ENCODE data around the gene PHACTR4. TPM values are rescaled to one million over a fixed set of nuclear protein-coding genes. Genes with fewer than 3 reads are reported as not detected.
A peak's percentile ranks its signal among the peaks of the same experiment; 100 is the strongest.
"Not testable (repeated sequence)": the region's sequence is repeated elsewhere in the genome, so short reads cannot be mapped to it uniquely, and the experiment has no call there.

PHACTR4 gene
- 10 to 100 TPM; 14.2 to 18.8 TPM for total RNA-seq
- 10 to 100 TPM; 39.5 to 40.2 TPM for polyA plus RNA-seq (ENCODE audit: insufficient read length in 2 of 2)
- long read RNA-seq, donor 1, partial matches to known transcripts = 10 of 14 reads
- long read RNA-seq, donor 1, other reads (novel, unspliced or antisense) = 0 of 14 reads
- long read RNA-seq, donor 2, partial matches to known transcripts = 0 of 1 reads
- long read RNA-seq, donor 2, other reads (novel, unspliced or antisense) = 0 of 1 reads
- long read RNA-seq, donor 3, partial matches to known transcripts = 0 of 2 reads
- long read RNA-seq, donor 3, other reads (novel, unspliced or antisense) = 0 of 2 reads
- long read RNA-seq, donor 4, partial matches to known transcripts = 0 of 3 reads
- long read RNA-seq, donor 4, other reads (novel, unspliced or antisense) = 0 of 3 reads

DNA sequence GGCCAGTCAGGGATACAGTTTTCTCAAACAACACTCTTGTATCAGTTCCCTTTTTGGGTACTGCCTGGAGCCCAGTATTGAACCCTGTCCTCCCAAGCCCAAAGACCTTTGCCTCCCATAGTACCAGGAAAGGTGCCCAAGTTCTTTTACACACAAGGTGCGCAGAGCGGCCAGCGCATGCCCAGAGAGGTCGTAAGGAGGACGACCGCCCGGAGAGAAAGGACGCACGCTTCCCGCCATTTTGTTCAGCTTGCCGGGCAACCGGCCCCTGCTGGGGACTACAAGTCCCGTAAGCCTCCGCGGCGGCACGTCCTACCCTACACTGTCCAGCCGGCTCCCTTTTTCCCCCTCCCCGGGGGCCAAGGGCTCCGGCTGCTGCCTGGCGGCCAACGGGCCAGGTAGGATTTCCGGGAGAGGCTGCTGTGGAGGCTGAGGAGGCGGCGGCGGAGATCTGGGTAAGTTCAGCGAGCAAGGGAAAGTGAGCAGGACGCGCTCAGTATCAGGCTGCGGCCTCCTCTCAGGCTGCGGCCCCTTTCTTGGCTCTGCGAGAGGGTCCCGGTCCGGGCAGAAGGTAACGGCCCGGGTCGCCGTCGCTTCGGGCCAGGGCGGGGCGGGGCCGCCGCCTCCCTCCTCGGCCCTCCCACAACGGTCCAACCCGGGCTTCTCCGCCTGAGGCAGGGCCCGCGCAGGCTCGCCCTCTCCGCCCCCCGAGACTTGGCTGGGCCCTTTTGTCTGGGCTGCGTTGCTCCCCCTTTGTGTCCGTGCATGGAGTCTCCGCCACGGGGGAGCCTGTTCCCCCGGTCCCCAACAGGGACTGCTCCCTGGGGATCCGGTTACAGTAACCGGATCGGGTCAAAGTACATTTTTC, at the start of gene PHACTR4:
TSS of gene PHACTR4 (plus strand) at position 370 of the 868 bp plus-strand sequence. CDS start 37,708 bp downstream, outside the sequence.
- peak within 1 kb of the TSS; percentile 95 for H3K4me3 ChIP-seq (ENCODE audit: low read depth, low read length)
- H3K4me1 ChIP-seq (ENCODE audit: control insufficient read depth, insufficient read depth, low read length) = peaks cover 17% of the 10 kb centered on the region
- DNase-seq (ENCODE audit: low read depth in 4 of 6, low spot score in 6 of 6) = peak; percentile 80 to 98 (median 84)
- no peaks in the 10 kb centered on the region for H3K27me3 ChIP-seq (ENCODE audit: control insufficient read depth, insufficient read depth, low read length)
- peak within 1 kb of the TSS; percentile 97 for H3K27ac ChIP-seq (ENCODE audit: low read depth, low read length)
- no peaks in the 10 kb centered on the region for H3K9me3 ChIP-seq (ENCODE audit: control insufficient read depth, insufficient read depth, low read length)
- 0% methylated on average over 55 of the region's 61 CpGs for WGBS (ENCODE audit: insufficient coverage)
- H3K36me3 ChIP-seq (ENCODE audit: control insufficient read depth, insufficient read depth, low read length) = no peaks in the 10 kb centered on the region

- Histone ChIP-seq H3K27me3 (ENCODE audit: control insufficient read depth, insufficient read depth, low read length) (no peaks in the 10 kb centered on the region), H3K9me3 (ENCODE audit: control insufficient read depth, insufficient read depth, low read length) (no peaks in the 10 kb centered on the region), H3K4me1 (ENCODE audit: control insufficient read depth, insufficient read depth, low read length) (no peaks in the 10 kb centered on the region), H3K27ac (ENCODE audit: low read depth, low read length) (no peak overlapping the region), H3K36me3 (ENCODE audit: control insufficient read depth, insufficient read depth, low read length) (no peaks in the 10 kb centered on the region), H3K4me3 (ENCODE audit: low read depth, low read length) (no peak overlapping the region)
- DNase-seq (ENCODE audit: low read depth in 4 of 6, low spot score in 6 of 6) = no peak
- WGBS (ENCODE audit: insufficient coverage) = no CpG with 5 or more reads among the region's 3 CpGs
These were observed 47.3 kb upstream of the PHACTR4 start for GRCh38 chr1:28322194-28322593.

GRCh38 chr1:28323720-28324119, 45.8 kb upstream of the PHACTR4 start:
- peaks cover 9% of the 10 kb centered on the region for H3K4me1 ChIP-seq (ENCODE audit: control insufficient read depth, insufficient read depth, low read length)
- H3K27me3 ChIP-seq (ENCODE audit: control insufficient read depth, insufficient read depth, low read length) = no peaks in the 10 kb centered on the region
- H3K4me3 ChIP-seq (ENCODE audit: low read depth, low read length) = no peak overlapping the region
- no peaks in the 10 kb centered on the region for H3K9me3 ChIP-seq (ENCODE audit: control insufficient read depth, insufficient read depth, low read length)
- no peak overlapping the region for H3K27ac ChIP-seq (ENCODE audit: low read depth, low read length)
- no peaks in the 10 kb centered on the region for H3K36me3 ChIP-seq (ENCODE audit: control insufficient read depth, insufficient read depth, low read length)
- no peak for DNase-seq (ENCODE audit: low read depth in 4 of 6, low spot score in 6 of 6)
- 61% methylated on average over 3 of the region's 3 CpGs for WGBS (ENCODE audit: insufficient coverage)

DNA sequence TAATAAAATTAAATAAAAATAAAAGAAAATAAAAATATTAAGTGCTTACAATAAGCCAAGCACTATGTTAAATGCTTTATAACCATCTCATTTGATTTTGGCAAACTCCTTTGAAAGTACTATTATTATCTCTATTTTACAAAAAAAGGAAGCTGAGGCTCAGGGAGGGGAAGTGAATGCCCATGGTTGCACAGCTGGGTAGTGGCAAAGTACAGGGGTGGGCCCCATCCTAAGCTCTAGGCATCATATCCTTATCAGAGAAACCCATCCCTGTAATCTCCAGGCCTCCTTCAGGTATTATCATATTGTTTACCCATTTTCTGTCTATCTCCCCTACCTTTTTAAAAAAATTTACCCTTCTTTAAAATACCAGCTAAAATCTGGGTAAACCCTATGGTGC, 43.0 kb upstream of the PHACTR4 start:
- no peak overlapping the region for H3K4me3 ChIP-seq (ENCODE audit: low read depth, low read length)
- no peak for DNase-seq (ENCODE audit: low read depth in 4 of 6, low spot score in 6 of 6)

DNA sequence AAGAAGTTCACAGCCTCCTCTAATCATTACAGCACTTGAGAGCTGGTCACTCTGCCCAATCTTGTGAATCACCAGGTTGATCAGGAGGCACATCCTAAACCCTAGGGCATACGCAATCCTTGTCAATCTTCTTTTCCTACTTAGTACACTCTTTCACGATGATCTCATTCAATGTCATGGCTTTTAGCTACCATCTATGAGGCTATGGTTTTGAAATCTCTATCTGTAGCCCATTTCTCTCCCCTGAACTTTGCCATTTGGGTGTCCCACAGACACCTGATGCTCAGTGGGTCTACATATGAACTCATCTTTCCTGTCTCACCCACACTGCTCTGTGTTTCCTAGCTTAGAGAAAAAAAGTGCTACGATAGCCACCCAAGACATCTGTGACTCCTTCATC, 42.6 kb upstream of the PHACTR4 start:
- Histone ChIP-seq H3K27ac (ENCODE audit: low read depth, low read length) (no peak overlapping the region), H3K27me3 (ENCODE audit: control insufficient read depth, insufficient read depth, low read length) (no peaks in the 10 kb centered on the region), H3K4me3 (ENCODE audit: low read depth, low read length) (no peak overlapping the region), H3K36me3 (ENCODE audit: control insufficient read depth, insufficient read depth, low read length) (peaks cover 12% of the 10 kb centered on the region), H3K4me1 (ENCODE audit: control insufficient read depth, insufficient read depth, low read length) (peaks cover 20% of the 10 kb centered on the region), H3K9me3 (ENCODE audit: control insufficient read depth, insufficient read depth, low read length) (no peaks in the 10 kb centered on the region)
- 95% methylated on average over 2 of the region's 3 CpGs for WGBS (ENCODE audit: insufficient coverage)
- no peak for DNase-seq (ENCODE audit: low read depth in 4 of 6, low spot score in 6 of 6)

More for the DNA sequence above, 43.0 kb upstream of the PHACTR4 start:
- Histone ChIP-seq H3K9me3 (ENCODE audit: control insufficient read depth, insufficient read depth, low read length) (no peaks in the 10 kb centered on the region), H3K27ac (ENCODE audit: low read depth, low read length) (no peak overlapping the region), H3K4me1 (ENCODE audit: control insufficient read depth, insufficient read depth, low read length) (peaks cover 20% of the 10 kb centered on the region), H3K27me3 (ENCODE audit: control insufficient read depth, insufficient read depth, low read length) (no peaks in the 10 kb centered on the region), H3K36me3 (ENCODE audit: control insufficient read depth, insufficient read depth, low read length) (peaks cover 7% of the 10 kb centered on the region)

DNA sequence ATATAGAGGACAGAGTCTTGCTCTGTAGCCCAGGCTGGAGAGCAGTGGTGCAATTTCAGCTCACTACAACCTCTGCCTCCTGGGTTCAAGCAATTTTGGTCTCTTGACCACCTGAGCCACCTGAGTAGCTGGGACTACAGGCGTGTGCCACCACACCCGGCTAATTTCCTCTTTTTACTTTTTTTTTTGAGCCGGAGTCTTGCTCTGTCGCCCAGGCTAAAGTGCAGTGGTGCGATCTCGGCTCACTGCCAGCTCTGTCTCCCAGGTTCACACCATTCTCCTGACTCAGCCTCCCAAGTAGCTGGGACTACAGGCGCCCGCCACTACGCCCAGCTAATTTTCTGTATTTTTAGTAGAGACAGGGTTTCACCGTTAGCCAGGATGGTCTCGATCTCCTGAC, 42.1 kb upstream of the PHACTR4 start:
- not testable (repeated sequence) for DNase-seq (ENCODE audit: low read depth in 4 of 6, low spot score in 6 of 6); H3K4me3 ChIP-seq (ENCODE audit: low read depth, low read length); H3K27ac ChIP-seq (ENCODE audit: low read depth, low read length); H3K27me3 ChIP-seq (ENCODE audit: control insufficient read depth, insufficient read depth, low read length); H3K9me3 ChIP-seq (ENCODE audit: control insufficient read depth, insufficient read depth, low read length)
- Histone ChIP-seq H3K36me3 (ENCODE audit: control insufficient read depth, insufficient read depth, low read length) (peaks cover 15% of the 10 kb centered on the region), H3K4me1 (ENCODE audit: control insufficient read depth, insufficient read depth, low read length) (peaks cover 20% of the 10 kb centered on the region)
- 92% methylated on average over 8 of the region's 11 CpGs for WGBS (ENCODE audit: insufficient coverage)

DNA sequence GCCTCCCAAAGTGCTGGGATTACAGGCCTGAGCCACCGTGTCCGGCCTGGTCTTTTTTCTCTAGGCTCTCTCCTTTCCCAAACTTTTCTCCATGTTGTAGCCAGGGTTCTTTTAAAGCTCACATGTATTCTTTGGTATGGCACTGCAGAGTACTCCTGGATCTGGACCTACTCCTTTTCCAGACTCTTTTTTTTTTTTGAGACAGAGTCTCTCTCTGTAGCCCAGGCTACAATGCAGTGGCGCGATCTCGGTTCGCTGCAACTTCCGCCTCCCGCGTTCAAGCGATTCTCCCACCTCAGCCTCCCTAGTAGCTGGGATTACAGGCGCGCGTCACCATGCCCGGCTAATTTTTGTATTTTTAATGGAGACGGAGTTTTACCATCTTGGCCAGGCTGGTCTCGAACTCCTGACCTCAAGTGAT, 41.3 kb upstream of the PHACTR4 start:
- Histone ChIP-seq H3K27me3 (ENCODE audit: control insufficient read depth, insufficient read depth, low read length) (no peaks in the 10 kb centered on the region), H3K27ac (ENCODE audit: low read depth, low read length) (peak overlapping the region; percentile 89), H3K36me3 (ENCODE audit: control insufficient read depth, insufficient read depth, low read length) (peaks cover 15% of the 10 kb centered on the region), H3K4me1 (ENCODE audit: control insufficient read depth, insufficient read depth, low read length) (peaks cover 20% of the 10 kb centered on the region), H3K9me3 (ENCODE audit: control insufficient read depth, insufficient read depth, low read length) (no peaks in the 10 kb centered on the region), H3K4me3 (ENCODE audit: low read depth, low read length) (peak overlapping the region; percentile 80)
- DNase-seq (ENCODE audit: low read depth in 4 of 6, low spot score in 6 of 6) = no peak
- 67% methylated on average over 1 of the region's 16 CpGs for WGBS (ENCODE audit: insufficient coverage)

GRCh38 chr1:28329395-28330153, 40.0 kb upstream of the PHACTR4 start:
- peak in 2 of 6 donors; percentile 8 to 23 for DNase-seq (ENCODE audit: low read depth in 4 of 6, low spot score in 6 of 6)
- H3K4me1 ChIP-seq (ENCODE audit: control insufficient read depth, insufficient read depth, low read length) = peaks cover 20% of the 10 kb centered on the region
- WGBS (ENCODE audit: insufficient coverage) = 43% methylated on average over 26 of the region's 29 CpGs
- peak overlapping the region; percentile 80 for H3K4me3 ChIP-seq (ENCODE audit: low read depth, low read length)
- peak overlapping the region; percentile 89 for H3K27ac ChIP-seq (ENCODE audit: low read depth, low read length)
- H3K36me3 ChIP-seq (ENCODE audit: control insufficient read depth, insufficient read depth, low read length) = peaks cover 21% of the 10 kb centered on the region
- no peaks in the 10 kb centered on the region for H3K27me3 ChIP-seq (ENCODE audit: control insufficient read depth, insufficient read depth, low read length)
- H3K9me3 ChIP-seq (ENCODE audit: control insufficient read depth, insufficient read depth, low read length) = no peaks in the 10 kb centered on the region

DNA sequence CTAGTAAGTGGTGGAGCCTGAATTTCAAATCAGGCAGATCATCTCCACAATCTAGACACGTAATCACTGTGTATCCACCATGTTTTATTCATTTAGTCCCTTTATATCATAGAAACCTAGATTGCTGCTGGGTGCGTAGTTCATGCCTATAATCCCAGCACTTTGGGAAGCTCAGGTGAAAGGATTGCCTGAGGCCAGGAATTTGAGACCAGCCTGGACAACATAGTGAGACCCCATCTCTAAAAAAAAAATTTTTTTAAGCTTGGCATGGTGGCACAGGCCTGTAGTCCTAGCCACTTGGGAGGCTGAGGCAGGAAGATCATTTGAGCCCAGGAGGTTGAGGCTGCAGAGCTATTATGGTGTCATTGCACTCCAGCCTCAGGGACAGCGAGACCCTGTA, 30.6 kb upstream of the PHACTR4 start:
- Histone ChIP-seq H3K9me3 (ENCODE audit: control insufficient read depth, insufficient read depth, low read length) (no peaks in the 10 kb centered on the region), H3K4me3 (ENCODE audit: low read depth, low read length) (no peak overlapping the region), H3K27me3 (ENCODE audit: control insufficient read depth, insufficient read depth, low read length) (no peaks in the 10 kb centered on the region), H3K27ac (ENCODE audit: low read depth, low read length) (no peak overlapping the region), H3K4me1 (ENCODE audit: control insufficient read depth, insufficient read depth, low read length) (no peaks in the 10 kb centered on the region), H3K36me3 (ENCODE audit: control insufficient read depth, insufficient read depth, low read length) (peaks cover 22% of the 10 kb centered on the region)
- DNase-seq (ENCODE audit: low read depth in 4 of 6, low spot score in 6 of 6) = no peak
- WGBS (ENCODE audit: insufficient coverage) = 100% methylated on average over 1 of the region's 3 CpGs

Measured in spinal cord (tissue), 10 donors.